ENCODE data around the gene LSAMP. TPM values are rescaled to one million over a fixed set of nuclear protein-coding genes. Genes with fewer than 3 reads are reported as not detected.

Gene LSAMP
- total and polyA plus RNA-seq, 2 of the 8 experiments (the other 6 are each of a cell fraction or from before 2014, with no cell fraction given) = 1.8 to 5.7 TPM

DNA sequence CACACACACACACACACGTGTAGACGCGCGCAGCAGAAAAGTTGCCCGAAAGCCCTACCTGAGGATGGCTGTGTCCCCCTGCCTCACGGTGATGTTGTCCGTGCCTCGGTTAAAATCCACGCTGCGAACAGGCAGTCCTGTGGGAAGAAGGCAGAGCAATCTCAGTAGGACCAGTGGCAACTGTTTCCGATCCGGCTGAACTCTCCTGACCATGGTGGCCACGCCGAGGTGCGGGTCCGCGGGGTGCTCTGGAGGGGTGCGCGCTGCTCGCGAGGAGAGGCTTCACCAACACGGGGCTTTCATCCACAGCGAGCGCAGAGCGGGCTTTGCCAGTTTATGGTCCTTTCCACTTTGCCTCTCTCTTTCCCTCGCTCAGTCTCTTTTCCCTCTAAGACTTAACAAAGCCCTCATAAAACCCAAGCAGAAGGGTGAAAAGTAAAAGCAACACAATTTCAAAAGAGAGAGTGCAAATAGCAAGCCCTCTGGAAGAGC lies 422 bp downstream of the LSAMP start (continued):
- TF ChIP-seq, protein P1, sequence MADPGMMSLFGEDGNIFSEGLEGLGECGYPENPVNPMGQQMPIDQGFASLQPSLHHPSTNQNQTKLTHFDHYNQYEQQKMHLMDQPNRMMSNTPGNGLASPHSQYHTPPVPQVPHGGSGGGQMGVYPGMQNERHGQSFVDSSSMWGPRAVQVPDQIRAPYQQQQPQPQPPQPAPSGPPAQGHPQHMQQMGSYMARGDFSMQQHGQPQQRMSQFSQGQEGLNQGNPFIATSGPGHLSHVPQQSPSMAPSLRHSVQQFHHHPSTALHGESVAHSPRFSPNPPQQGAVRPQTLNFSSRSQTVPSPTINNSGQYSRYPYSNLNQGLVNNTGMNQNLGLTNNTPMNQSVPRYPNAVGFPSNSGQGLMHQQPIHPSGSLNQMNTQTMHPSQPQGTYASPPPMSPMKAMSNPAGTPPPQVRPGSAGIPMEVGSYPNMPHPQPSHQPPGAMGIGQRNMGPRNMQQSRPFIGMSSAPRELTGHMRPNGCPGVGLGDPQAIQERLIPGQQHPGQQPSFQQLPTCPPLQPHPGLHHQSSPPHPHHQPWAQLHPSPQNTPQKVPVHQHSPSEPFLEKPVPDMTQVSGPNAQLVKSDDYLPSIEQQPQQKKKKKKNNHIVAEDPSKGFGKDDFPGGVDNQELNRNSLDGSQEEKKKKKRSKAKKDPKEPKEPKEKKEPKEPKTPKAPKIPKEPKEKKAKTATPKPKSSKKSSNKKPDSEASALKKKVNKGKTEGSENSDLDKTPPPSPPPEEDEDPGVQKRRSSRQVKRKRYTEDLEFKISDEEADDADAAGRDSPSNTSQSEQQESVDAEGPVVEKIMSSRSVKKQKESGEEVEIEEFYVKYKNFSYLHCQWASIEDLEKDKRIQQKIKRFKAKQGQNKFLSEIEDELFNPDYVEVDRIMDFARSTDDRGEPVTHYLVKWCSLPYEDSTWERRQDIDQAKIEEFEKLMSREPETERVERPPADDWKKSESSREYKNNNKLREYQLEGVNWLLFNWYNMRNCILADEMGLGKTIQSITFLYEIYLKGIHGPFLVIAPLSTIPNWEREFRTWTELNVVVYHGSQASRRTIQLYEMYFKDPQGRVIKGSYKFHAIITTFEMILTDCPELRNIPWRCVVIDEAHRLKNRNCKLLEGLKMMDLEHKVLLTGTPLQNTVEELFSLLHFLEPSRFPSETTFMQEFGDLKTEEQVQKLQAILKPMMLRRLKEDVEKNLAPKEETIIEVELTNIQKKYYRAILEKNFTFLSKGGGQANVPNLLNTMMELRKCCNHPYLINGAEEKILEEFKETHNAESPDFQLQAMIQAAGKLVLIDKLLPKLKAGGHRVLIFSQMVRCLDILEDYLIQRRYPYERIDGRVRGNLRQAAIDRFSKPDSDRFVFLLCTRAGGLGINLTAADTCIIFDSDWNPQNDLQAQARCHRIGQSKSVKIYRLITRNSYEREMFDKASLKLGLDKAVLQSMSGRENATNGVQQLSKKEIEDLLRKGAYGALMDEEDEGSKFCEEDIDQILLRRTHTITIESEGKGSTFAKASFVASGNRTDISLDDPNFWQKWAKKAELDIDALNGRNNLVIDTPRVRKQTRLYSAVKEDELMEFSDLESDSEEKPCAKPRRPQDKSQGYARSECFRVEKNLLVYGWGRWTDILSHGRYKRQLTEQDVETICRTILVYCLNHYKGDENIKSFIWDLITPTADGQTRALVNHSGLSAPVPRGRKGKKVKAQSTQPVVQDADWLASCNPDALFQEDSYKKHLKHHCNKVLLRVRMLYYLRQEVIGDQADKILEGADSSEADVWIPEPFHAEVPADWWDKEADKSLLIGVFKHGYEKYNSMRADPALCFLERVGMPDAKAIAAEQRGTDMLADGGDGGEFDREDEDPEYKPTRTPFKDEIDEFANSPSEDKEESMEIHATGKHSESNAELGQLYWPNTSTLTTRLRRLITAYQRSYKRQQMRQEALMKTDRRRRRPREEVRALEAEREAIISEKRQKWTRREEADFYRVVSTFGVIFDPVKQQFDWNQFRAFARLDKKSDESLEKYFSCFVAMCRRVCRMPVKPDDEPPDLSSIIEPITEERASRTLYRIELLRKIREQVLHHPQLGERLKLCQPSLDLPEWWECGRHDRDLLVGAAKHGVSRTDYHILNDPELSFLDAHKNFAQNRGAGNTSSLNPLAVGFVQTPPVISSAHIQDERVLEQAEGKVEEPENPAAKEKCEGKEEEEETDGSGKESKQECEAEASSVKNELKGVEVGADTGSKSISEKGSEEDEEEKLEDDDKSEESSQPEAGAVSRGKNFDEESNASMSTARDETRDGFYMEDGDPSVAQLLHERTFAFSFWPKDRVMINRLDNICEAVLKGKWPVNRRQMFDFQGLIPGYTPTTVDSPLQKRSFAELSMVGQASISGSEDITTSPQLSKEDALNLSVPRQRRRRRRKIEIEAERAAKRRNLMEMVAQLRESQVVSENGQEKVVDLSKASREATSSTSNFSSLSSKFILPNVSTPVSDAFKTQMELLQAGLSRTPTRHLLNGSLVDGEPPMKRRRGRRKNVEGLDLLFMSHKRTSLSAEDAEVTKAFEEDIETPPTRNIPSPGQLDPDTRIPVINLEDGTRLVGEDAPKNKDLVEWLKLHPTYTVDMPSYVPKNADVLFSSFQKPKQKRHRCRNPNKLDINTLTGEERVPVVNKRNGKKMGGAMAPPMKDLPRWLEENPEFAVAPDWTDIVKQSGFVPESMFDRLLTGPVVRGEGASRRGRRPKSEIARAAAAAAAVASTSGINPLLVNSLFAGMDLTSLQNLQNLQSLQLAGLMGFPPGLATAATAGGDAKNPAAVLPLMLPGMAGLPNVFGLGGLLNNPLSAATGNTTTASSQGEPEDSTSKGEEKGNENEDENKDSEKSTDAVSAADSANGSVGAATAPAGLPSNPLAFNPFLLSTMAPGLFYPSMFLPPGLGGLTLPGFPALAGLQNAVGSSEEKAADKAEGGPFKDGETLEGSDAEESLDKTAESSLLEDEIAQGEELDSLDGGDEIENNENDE (IDR thresholded peaks at IDR 0.05; ENCODE audit: insufficient replicate concordance, low read length) = no peak
- TF ChIP-seq, protein P2, sequence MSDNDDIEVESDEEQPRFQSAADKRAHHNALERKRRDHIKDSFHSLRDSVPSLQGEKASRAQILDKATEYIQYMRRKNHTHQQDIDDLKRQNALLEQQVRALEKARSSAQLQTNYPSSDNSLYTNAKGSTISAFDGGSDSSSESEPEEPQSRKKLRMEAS (IDR thresholded peaks at IDR 0.05) = peak; percentile 53
- TF ChIP-seq RNF2 (IDR thresholded peaks at IDR 0.05; ENCODE audit: borderline replicate concordance, low read depth, low read length, missing control alignments, poor library complexity, severe bottlenecking) (peak; percentile 15), RBBP5 (IDR thresholded peaks at IDR 0.05; ENCODE audit: borderline replicate concordance, low read depth, low read length) (0 out of 2 replicates have a peak, but pooled peaks have one; percentile 12), CBX8 (IDR thresholded peaks at IDR 0.05; ENCODE audit: borderline replicate concordance, low read depth, low read length) (no peak), POLR2AphosphoS5 (IDR thresholded peaks at IDR 0.05; ENCODE audit: low read depth, low read length) (0 out of 2 replicates have a peak, but pooled peaks have one; percentile 24), EP300 (IDR thresholded peaks at IDR 0.05; ENCODE audit: borderline replicate concordance in 1 of 2, low read depth in 2 of 2, low read length in 2 of 2) (no peak), TEAD4 (IDR thresholded peaks at IDR 0.05; ENCODE audit: low read depth, low read length) (no peak)

All from H1 (cell line).